C4-2B (cell line): ENCODE data around the gene SF3B1.

Experiments
- CTCF ChIP-seq: fragments of 450-650 bp; conservative IDR thresholded peaks from 2 replicates; pipeline ENCODE4 v1.5.1; 2017; ENCODE audit warnings: mild to moderate bottlenecking
- ZFX ChIP-seq: fragments of 450-650 bp; IDR thresholded peaks from 2 replicates; pipeline ENCODE4 v1.6.1; 2017

DNA sequence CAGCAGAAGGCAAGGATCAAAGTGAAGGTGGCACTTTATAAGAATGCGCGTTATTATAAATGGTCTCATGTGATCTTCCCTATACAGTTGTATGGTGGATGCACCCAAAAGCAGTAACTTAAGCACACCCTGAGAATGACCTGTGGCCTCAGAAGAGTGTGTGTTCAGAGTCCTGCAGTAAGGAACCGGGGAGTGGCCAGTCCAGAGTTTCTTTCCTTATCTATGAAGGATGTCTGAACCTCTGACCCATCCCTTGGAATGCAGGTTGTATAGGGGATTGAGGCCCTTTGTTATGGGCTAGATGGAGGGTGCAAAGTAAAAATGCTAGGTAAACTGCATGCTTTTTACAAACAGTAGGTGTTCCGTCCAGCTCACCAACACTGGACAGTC, 80.7 kb downstream of the SF3B1 start:
- no peak for TF ChIP-seq CTCF
- TF ChIP-seq ZFX, result no peak
